NCI-H345 treated with DMSO at 0.1 percent for 48 hours (cell line): ENCODE data around the gene NNT.
"Not testable (repeated sequence)": the region's sequence is repeated elsewhere in the genome, so short reads cannot be mapped to it uniquely, and the experiment has no call there.

Experiments
- DNase-seq: peaks from one replicate; lab custom pipeline; 2025; ENCODE audit not compliant: unreplicated experiment; lab: John Stamatoyannopoulos, UW

The NNT gene

GRCh38 chr5:43702293-43702692 is 99.3 kb downstream of the NNT start:
- DNase-seq: no peak

GRCh38 chr5:43702815-43703214 is 99.8 kb downstream of the NNT start:
- DNase-seq: no peak

GRCh38 chr5:43704243-43704642 is 101.3 kb downstream of the NNT start:
- DNase-seq: no peak

- DNase-seq: not testable (repeated sequence)
Observed at GRCh38 chr5:43706576-43706975, 103.6 kb downstream of the NNT start.

GRCh38 chr5:43711496-43711895 is 108.5 kb downstream of the NNT start:
- DNase-seq: no peak

- DNase-seq: no peak
Observed at GRCh38 chr5:43712081-43712480, 109.1 kb downstream of the NNT start.

- not testable (repeated sequence) for DNase-seq
Observed at GRCh38 chr5:43719783-43720182, 116.8 kb downstream of the NNT start.

GRCh38 chr5:43728581-43728980 is 125.6 kb downstream of the NNT start:
- DNase-seq: no peak

- DNase-seq: no peak
Observed at GRCh38 chr5:43729846-43730478, 127.0 kb downstream of the NNT start.

GRCh38 chr5:43730832-43731342 is 127.9 kb downstream of the NNT start:
- DNase-seq: no peak

- no peak for DNase-seq
Observed at GRCh38 chr5:43731573-43731972, 128.6 kb downstream of the NNT start.

- DNase-seq: not testable (repeated sequence)
Observed at GRCh38 chr5:43745923-43746548, 143.1 kb downstream of the NNT start.

GRCh38 chr5:43750809-43751208 is 147.8 kb downstream of the NNT start:
- DNase-seq: no peak

GRCh38 chr5:43753069-43753468 is 150.1 kb downstream of the NNT start:
- DNase-seq: no peak
